NCI-H748 treated with DMSO at 0.1 percent for 48 hours (cell line): ENCODE results near the gene CNIH2.
"Not testable (repeated sequence)": the region's sequence is repeated elsewhere in the genome, so short reads cannot be mapped to it uniquely, and the experiment has no call there.

ENCODE experiments used
- DNase-seq: peaks from one replicate; lab custom pipeline; 2025; lab: John Stamatoyannopoulos, UW

Gene CNIH2

GRCh38 chr11:66259956-66260355 is 18.0 kb upstream of the CNIH2 start:
- no peak for DNase-seq

DNA sequence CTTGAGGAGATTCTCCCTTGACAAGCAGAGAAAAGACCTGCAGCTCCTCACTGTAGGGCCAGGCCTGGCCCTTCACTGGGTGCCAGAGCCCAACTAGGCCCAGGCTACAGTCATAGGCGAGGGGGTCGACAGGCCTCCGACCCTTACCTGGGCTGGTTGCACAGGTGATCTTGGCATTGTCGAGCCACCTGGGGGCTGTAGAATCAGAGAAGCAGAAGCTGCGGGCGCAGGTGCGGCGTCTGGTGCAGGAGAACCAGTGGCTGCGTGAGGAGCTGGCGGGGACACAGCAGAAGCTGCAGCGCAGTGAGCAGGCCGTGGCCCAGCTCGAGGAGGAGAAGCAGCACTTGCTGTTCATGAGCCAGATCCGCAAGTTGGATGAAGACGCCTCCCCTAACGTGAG is 16.4 kb upstream of the CNIH2 start:
- DNase-seq: no peak

- no peak for DNase-seq
These were observed 15.8 kb upstream of the CNIH2 start for GRCh38 chr11:66262191-66262590.

DNA sequence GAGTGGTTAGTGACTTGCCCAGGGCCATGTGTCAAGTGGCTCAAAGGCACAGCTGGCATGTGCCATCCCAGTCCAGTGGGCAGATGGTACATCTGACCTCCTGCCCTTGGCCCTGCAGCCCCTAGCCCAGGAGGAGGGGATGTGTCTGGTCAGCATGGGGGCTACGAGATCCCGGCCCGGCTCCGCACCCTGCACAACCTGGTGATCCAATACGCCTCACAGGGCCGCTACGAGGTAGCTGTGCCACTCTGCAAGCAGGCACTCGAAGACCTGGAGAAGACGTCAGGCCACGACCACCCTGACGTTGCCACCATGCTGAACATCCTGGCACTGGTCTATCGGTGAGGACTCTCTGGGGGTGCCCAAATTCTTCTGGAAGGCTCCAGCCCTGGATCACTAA is 15.3 kb upstream of the CNIH2 start:
- DNase-seq: no peak

DNA sequence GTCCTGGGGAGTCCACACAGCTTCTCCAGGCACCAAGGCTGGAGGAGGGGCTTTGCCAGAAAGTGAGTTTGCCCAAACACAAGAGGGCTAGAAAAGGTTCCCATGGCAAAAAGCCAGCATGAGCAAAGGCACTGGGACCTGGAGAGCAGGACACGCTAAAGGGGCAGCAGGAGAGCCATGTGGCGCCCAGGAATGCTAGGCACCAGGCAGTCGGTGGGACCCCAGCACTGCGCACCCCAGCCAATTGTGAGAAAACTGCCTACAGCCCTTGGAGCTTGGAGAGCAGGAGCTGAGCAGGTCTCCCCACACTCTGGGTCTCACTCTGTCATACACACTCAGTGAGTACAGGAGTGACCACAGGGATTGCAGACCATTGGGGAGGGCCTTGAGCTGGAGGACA is 14.7 kb upstream of the CNIH2 start:
- no peak for DNase-seq

DNA sequence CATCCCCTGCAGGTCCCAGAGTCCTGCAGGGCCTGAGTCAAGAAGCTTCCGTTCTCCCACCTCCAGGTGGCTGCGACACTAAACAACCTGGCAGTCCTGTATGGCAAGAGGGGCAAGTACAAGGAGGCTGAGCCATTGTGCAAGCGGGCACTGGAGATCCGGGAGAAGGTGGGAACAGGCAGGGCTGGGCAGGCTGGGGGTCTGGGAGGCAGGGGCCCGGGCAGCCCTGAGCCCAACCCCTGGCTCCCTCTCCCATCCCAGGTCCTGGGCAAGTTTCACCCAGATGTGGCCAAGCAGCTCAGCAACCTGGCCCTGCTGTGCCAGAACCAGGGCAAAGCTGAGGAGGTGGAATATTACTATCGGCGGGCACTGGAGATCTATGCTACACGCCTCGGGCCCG is 14.2 kb upstream of the CNIH2 start:
- DNase-seq: no peak

- DNase-seq: no peak
These were observed 13.6 kb upstream of the CNIH2 start for GRCh38 chr11:66264383-66264782.

- DNase-seq: no peak
These were observed 13.1 kb upstream of the CNIH2 start for GRCh38 chr11:66264914-66265313.

- no peak for DNase-seq
These were observed 12.2 kb upstream of the CNIH2 start for GRCh38 chr11:66265531-66266377.

DNA sequence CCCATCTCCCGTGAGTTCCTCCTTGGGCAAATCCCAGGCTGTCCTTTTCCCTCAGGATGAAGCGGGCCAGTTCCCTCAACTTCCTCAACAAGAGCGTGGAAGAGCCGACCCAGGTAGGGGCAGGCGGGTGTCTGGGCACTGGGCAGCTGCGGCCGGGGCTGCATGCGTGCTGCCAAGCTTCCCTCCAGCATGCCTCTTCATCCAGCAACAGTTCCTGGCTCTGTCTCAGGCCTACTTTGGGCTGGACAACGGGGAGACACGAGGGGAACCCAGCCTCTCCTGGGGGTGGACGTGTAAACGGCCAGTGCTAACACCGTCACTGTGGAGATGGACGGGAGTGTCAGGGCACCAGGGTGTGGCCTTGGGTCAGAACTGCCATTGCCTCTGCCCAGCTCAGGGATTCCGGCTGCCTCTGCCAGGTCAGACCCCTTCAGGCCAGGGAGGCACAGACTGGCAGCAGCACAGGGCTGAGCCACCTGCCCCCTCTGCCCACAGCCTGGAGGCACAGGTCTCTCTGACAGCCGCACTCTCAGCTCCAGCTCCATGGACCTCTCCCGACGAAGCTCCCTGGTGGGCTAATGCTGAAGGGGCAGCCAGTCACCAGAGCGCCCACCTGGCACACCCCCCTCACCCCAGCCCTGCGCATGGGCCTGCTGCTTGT is 11.5 kb upstream of the CNIH2 start:
- DNase-seq: no peak

DNA sequence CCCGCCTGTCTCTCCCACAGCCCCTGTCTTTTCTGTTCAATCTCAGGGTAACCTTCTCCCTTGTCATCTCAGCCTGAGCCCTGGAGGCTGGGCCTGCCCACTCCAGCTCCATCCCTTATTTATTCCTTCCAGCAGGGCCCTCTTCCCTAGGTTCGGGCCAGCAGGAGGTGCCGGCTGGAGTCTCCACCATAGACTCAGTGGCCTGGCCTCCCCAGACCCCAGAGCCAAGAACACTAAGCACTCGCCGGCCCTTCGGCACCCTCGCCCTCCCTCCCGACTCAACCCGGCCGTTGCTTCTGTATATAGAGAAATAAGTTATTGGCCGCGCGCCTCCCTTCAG is 11.0 kb upstream of the CNIH2 start:
- no peak for DNase-seq

DNA sequence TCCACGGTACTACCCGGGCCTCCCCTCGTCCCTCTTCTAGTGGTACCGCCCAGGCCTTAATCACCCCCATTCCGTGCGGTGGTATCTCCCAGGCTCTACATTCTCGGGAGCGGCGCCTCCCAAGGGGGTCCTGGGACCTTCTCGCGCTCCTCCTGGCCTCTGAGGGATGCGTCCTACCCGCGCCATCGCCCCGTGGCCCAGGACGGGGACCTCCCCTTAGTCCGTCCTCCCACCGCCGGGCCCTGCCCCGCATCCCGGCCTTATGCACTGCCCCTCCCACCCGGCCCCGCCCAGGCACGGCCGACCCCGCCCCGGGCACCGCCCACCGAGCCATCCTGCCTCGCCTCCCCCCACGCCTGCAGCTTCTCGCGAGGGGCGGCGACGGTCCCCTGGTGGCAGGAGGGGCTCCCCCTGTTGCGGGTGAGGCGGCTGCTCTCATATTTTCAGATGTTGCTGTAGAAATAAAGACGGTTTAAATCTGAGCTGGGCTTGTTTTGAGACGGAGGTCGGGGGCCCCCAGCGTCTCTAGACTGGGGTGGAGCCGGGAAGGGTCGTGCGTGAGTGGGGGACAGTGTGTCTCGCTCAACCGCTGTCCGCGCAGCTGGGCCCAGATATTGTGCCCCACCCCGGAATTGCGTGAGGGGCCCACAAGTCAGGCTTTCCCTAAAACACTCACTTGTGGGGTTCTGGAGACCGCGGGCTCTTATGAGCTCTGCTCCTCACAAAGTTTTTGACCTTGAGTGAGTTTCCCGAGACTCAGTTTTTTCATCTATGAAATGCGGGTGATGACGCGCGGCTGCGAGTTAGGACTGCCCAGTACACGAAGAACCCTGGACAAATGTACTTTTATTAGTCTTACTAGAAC is 10.4 kb upstream of the CNIH2 start:
- peak; percentile 65 for DNase-seq

DNA sequence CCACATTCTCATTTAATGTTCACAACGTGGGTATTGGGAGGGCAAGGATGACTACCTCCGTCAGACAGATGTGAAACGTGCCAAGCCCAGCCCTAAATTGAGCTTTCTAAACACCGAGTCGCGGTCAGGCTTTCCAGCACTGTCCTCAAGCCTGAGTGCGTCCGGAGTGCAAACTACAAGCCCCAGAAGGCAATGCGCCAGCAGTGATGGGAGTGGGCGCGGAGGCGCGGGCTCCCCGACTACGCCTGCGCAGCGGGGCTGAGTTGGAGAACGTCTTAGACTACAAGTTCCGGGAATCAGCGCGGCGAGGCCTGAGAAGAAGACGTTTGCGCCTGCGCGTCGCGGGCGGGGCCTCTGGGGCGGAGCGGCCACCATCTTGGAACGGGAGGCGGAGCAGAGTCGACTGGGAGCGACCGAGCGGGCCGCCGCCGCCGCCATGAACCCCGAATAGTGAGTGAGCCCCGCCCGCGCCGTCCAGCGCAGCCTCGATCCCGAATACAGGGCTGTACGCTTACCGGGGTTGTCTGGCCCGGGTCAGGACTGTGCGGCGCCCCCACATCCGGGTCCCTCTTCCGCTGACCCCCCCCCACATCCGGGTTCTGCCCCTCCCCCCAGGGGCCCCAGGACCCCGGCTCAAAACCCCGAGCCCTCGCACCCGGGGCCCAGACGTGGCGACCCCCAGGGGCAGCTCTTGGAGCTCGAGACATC is 9.6 kb upstream of the CNIH2 start, which contains the start of gene RAB1B:
Gene RAB1B (plus strand): TSS at position 396 of the 708 bp plus-strand sequence. CDS start 41 bp downstream, at position 437.
- peak; percentile 97 for DNase-seq

- DNase-seq: no peak
These were observed 8.7 kb upstream of the CNIH2 start for GRCh38 chr11:66268952-66269905.

- DNase-seq: no peak
These were observed 6.2 kb upstream of the CNIH2 start for GRCh38 chr11:66271816-66272215.

GRCh38 chr11:66272596-66272995 is 5.4 kb upstream of the CNIH2 start:
- DNase-seq: no peak

DNA sequence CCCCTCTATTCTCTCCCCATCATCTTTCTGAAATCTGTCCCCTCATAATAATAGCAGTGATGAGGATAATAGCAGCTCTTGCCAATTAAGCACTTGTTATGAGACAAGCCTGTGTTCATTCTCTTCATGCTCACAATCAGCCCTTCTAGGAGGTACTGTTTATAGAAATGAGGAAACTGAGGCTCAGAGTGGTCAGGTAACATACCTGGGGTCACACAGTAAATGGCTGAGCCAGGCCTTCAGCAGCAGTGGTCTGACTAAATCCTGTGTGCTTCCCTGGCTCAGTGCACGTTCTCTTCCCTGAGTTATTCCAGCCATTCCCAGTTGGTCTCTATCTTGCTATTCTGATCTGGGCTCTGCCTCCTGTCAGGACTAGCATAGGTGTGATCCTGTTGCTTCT is 3.8 kb upstream of the CNIH2 start:
- no peak for DNase-seq

- DNase-seq: no peak
These were observed 2.6 kb upstream of the CNIH2 start for GRCh38 chr11:66275396-66275795.

DNA sequence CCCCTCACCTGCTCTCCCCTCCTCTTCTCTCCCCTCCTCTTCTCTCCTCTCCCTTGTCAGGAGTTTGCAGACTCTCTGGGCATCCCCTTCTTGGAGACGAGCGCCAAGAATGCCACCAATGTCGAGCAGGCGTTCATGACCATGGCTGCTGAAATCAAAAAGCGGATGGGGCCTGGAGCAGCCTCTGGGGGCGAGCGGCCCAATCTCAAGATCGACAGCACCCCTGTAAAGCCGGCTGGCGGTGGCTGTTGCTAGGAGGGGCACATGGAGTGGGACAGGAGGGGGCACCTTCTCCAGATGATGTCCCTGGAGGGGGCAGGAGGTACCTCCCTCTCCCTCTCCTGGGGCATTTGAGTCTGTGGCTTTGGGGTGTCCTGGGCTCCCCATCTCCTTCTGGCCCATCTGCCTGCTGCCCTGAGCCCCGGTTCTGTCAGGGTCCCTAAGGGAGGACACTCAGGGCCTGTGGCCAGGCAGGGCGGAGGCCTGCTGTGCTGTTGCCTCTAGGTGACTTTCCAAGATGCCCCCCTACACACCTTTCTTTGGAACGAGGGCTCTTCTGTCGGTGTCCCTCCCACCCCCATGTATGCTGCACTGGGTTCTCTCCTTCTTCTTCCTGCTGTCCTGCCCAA is 1.9 kb upstream of the CNIH2 start:
- no peak for DNase-seq

DNA sequence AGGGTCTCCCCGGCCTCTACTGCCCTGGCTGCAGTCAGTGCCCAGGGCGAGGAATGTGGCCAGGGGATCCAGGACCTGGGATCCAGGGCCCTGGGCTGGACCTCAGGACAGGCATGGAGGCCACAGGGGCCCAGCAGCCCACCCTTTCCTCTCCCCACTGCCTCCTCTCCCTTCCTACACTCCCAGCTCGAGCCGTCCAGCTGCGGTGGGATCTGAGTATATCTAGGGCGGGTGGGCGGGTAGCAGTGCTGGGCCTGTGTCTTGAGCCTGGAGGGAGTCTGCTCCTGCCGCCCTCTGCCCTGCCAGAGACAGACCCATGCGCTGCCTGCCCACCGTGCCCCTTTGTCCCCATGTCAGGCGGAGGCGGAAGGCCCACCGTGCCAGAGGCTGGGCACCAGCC is 1.4 kb upstream of the CNIH2 start:
- DNase-seq: not testable (repeated sequence)
